PC-3 (cell line): ENCODE results near the gene GPR82.
"Not testable (repeated sequence)": the region's sequence is repeated elsewhere in the genome, so short reads cannot be mapped to it uniquely, and the experiment has no call there.

Experiments
- CTCF ChIP-seq: fragments of 300-600 bp; sonication (generic); conservative IDR thresholded peaks from 2 replicates; pipeline ENCODE4 v1.5.1; 2017; ENCODE audit warnings: antibody characterized with exemption, low read depth, mild to moderate bottlenecking, low read length
- EZH2 ChIP-seq: fragments of 300-600 bp; sonication (generic); IDR thresholded peaks from one replicate; pipeline ENCODE4 v1.6.1; 2017; ENCODE audit warnings: antibody characterized with exemption, mild to moderate bottlenecking, low read length; ENCODE audit not compliant: unreplicated experiment
- EZH2phosphoT487 ChIP-seq: fragments of 300-600 bp; sonication (generic); IDR thresholded peaks from 2 replicates; pipeline ENCODE4 v1.6.1; 2018; ENCODE audit warnings: mild to moderate bottlenecking, antibody characterized with exemption, low read length, borderline replicate concordance

GRCh38 chrX:41676361-41676760 is 47.6 kb upstream of the GPR82 start:
- not testable (repeated sequence) for TF ChIP-seq CTCF, EZH2, EZH2phosphoT487
